H9 (cell line): ENCODE data around the gene PLA2G10. TPM values are rescaled to one million over a fixed set of nuclear protein-coding genes. Genes with fewer than 3 reads are reported as not detected.

Experiments used
- DNase-seq: peaks from one replicate; pipeline ENCODE4 v3.0.0-alpha.2; 2017
- H2AFZ ChIP-seq: one replicate; pipeline ENCODE4 v1.6.1; 2013; ENCODE audit warnings: mild to moderate bottlenecking, low read length, control low read depth, moderate library complexity
- H2AK5ac ChIP-seq: 2 replicates; pipeline ENCODE4 v1.6.1; 2013; ENCODE audit warnings: low read length, control low read depth, mixed read lengths; ENCODE audit not compliant: insufficient read length
- H2BK120ac ChIP-seq: one replicate; pipeline ENCODE4 v1.6.1; 2013; ENCODE audit warnings: low read depth, mild to moderate bottlenecking, low read length, control low read depth, inconsistent platforms; ENCODE audit not compliant: poor library complexity, severe bottlenecking
- H2BK12ac ChIP-seq: 2 replicates; pipeline ENCODE4 v1.6.1; 2013; ENCODE audit warnings: low read length, control low read depth, mixed read lengths, low read depth; ENCODE audit not compliant: insufficient read length
- H2BK15ac ChIP-seq: 2 replicates; pipeline ENCODE4 v1.6.1; 2013; ENCODE audit warnings: low read depth, low read length, control low read depth
- H2BK20ac ChIP-seq: one replicate; pipeline ENCODE4 v1.6.1; 2013; ENCODE audit warnings: low read depth, mild to moderate bottlenecking, low read length, control low read depth, inconsistent platforms; ENCODE audit not compliant: poor library complexity, severe bottlenecking
- H2BK5ac ChIP-seq: 2 replicates; pipeline ENCODE4 v1.6.1; 2013; ENCODE audit warnings: low read length, control low read depth, mixed read lengths; ENCODE audit not compliant: insufficient read length
- H3K14ac ChIP-seq: 2 replicates; pipeline ENCODE4 v1.6.1; 2013; ENCODE audit warnings: low read length, control low read depth; ENCODE audit not compliant: insufficient read depth
- H3K18ac ChIP-seq: 2 replicates; pipeline ENCODE4 v1.6.1; 2013; ENCODE audit warnings: low read depth, mild to moderate bottlenecking, mixed read lengths, low read length, control low read depth; ENCODE audit not compliant: insufficient read length
- H3K23ac ChIP-seq: 2 replicates; pipeline ENCODE4 v1.6.1; 2013; ENCODE audit warnings: low read length, control low read depth, mixed read lengths, low read depth; ENCODE audit not compliant: insufficient read length
- H3K23me2 ChIP-seq: 2 replicates; pipeline ENCODE4 v1.6.1; 2013; ENCODE audit warnings: low read depth, mild to moderate bottlenecking, mixed read lengths, low read length, control low read depth; ENCODE audit not compliant: insufficient read length, poor library complexity, severe bottlenecking
- H3K27ac ChIP-seq: 2 replicates; pipeline ENCODE4 v1.5.1; 2013; ENCODE audit warnings: low read length, control low read depth, mixed read lengths, low read depth; ENCODE audit not compliant: insufficient read length
- H3K27me3 ChIP-seq: 2 replicates; pipeline ENCODE4 v1.6.1; 2013; ENCODE audit warnings: low read length, control low read depth, inconsistent platforms; ENCODE audit not compliant: insufficient read depth
- H3K4ac ChIP-seq: 2 replicates; pipeline ENCODE4 v1.6.1; 2013; ENCODE audit warnings: low read depth, mild to moderate bottlenecking, control low read depth, inconsistent platforms, low read length, moderate library complexity
- H3K4me1 ChIP-seq: 2 replicates; pipeline ENCODE4 v1.6.1; 2013; ENCODE audit warnings: low read length, control low read depth, inconsistent platforms; ENCODE audit not compliant: insufficient read depth
- H3K4me2 ChIP-seq: 2 replicates; pipeline ENCODE4 v1.6.1; 2013; ENCODE audit warnings: low read length, control low read depth, mixed read lengths; ENCODE audit not compliant: insufficient read length, insufficient read depth
- H3K56ac ChIP-seq: 2 replicates; pipeline ENCODE4 v1.6.1; 2013; ENCODE audit warnings: low read depth, mild to moderate bottlenecking, mixed read lengths, low read length, control low read depth; ENCODE audit not compliant: insufficient read length
- H3K79me1 ChIP-seq: 2 replicates; pipeline ENCODE4 v1.6.1; 2013; ENCODE audit warnings: low read depth, mild to moderate bottlenecking, moderate library complexity, low read length, control low read depth, inconsistent platforms; ENCODE audit not compliant: insufficient read depth, poor library complexity, severe bottlenecking
- H3K79me2 ChIP-seq: 2 replicates; pipeline ENCODE4 v1.6.1; 2013; ENCODE audit warnings: low read length, control low read depth, inconsistent platforms; ENCODE audit not compliant: insufficient read depth
- H3K9ac ChIP-seq: 2 replicates; pipeline ENCODE4 v1.6.1; 2013; ENCODE audit warnings: low read length, control low read depth, mixed read lengths; ENCODE audit not compliant: insufficient read length; ENCODE audit errors: extremely low read depth
- H3K9me3 ChIP-seq: one replicate; pipeline ENCODE4 v1.6.1; 2013; ENCODE audit warnings: low read depth, low read length, inconsistent platforms; ENCODE audit not compliant: control insufficient read depth
- H3T11ph ChIP-seq: one replicate; pipeline ENCODE4 v1.6.1; 2013; ENCODE audit warnings: mild to moderate bottlenecking, low read length, control low read depth, inconsistent platforms
- H4K20me1 ChIP-seq: one replicate; pipeline ENCODE4 v1.6.1; 2013; ENCODE audit not compliant: control insufficient read depth, insufficient read length, insufficient read depth
- H4K5ac ChIP-seq: 2 replicates; pipeline ENCODE4 v1.6.1; 2013; ENCODE audit warnings: low read depth, mild to moderate bottlenecking, mixed read lengths, low read length, control low read depth; ENCODE audit not compliant: insufficient read length
- H4K8ac ChIP-seq: replicated peaks from 2 replicates; pipeline ENCODE4 v1.6.1; 2013; ENCODE audit warnings: low read length, control low read depth, mixed read lengths, low read depth; ENCODE audit not compliant: insufficient read length
- H4K91ac ChIP-seq: 2 replicates; pipeline ENCODE4 v1.6.1; 2013; ENCODE audit warnings: low read depth, mild to moderate bottlenecking, moderate library complexity, mixed read lengths, low read length, control low read depth; ENCODE audit not compliant: insufficient read length
- H3K27ac Mint-ChIP-seq, 3 experiments: 2 replicates in 2 of 3; 3 replicates in 1 of 3; pipeline ENCODE4 v1.8.0; 2020 to 2021; ENCODE audit warnings: mixed read lengths in 3 of 3, mild to moderate bottlenecking in 1 of 3, moderate library complexity in 1 of 3
- H3K27me3 Mint-ChIP-seq: 2 replicates; pipeline ENCODE4 v1.8.0; 2021; ENCODE audit warnings: low read depth, mild to moderate bottlenecking, moderate library complexity, mixed read lengths
- H3K36me3 Mint-ChIP-seq, 3 experiments: 2 replicates in 2 of 3; 3 replicates in 1 of 3; pipeline ENCODE4 v1.8.0; 2020 to 2021; ENCODE audit warnings: low read depth in 3 of 3, mixed read lengths in 3 of 3; ENCODE audit not compliant: insufficient read depth in 1 of 3
- H3K4me1 Mint-ChIP-seq, 2 experiments: 2 replicates each; pipeline ENCODE4 v1.8.0; 2020; ENCODE audit warnings: mixed read lengths in 2 of 2
- H3K4me3 Mint-ChIP-seq, 2 experiments: 2 replicates in 1 of 2; 3 replicates in 1 of 2; pipeline ENCODE4 v1.8.0; 2020 to 2021; ENCODE audit warnings: mild to moderate bottlenecking in 2 of 2, mixed read lengths in 2 of 2, moderate library complexity in 1 of 2
- H3K9me3 Mint-ChIP-seq, 2 experiments: 2 replicates in 1 of 2; 3 replicates in 1 of 2; pipeline ENCODE4 v1.8.0; 2020; ENCODE audit warnings: mild to moderate bottlenecking in 2 of 2, mixed read lengths in 2 of 2, moderate library complexity in 1 of 2
- WGBS: extraction: QIAGEN DNeasy Blood & Tissue Kit; methylation state at CpG from one replicate; pipeline ENCODE4 v1.1.7; 2013; ENCODE audit warnings: missing lambda C conversion rate, low lambda C conversion rate, mixed read lengths; ENCODE audit not compliant: insufficient read length; ENCODE audit errors: extremely low coverage; 5-methylcytosine and 5-hydroxymethylcytosine counted together
- total RNA-seq: library from RNA; stranded (reverse); gene quantifications from 2 replicates; pipeline ENCODE4 v1.2.1, GENCODE V29; 2021
- TF ChIP-seq, protein P1 (sequence below): fragments of 200-600 bp; sonication (generic); conservative IDR thresholded peaks from 3 replicates; pipeline ENCODE4 v1.8.0; 2021; ENCODE audit warnings: antibody characterized with exemption, mild to moderate bottlenecking

The PLA2G10 gene
- total RNA-seq, 1 experiment from 2014 or later, result 2.2 TPM

DNA sequence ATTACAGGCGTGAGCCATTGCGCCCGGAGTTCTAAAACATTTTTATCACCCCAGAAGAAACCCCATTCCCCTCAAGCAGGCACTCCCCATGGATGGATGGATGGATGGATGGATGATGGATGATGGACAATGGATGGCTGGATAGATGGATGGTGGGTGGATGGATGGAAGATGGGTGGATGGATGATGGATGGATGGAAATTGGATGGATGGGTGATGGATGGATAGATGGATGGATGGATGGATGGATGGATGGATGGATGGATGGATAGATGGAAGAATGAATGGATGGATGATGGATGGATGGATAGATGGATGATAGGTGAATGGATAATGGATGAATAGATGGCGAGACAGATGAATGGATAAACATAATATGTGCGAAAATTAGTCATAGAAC is 16.5 kb downstream of the PLA2G10 start:
- no peak overlapping the region for H4K91ac ChIP-seq
- H3K27me3 ChIP-seq, result no peaks in the 10 kb centered on the region
- H2BK12ac ChIP-seq, result no peak overlapping the region
- H2AFZ ChIP-seq, result no peak overlapping the region
- no peak overlapping the region for H3K18ac ChIP-seq
- no peaks in the 10 kb centered on the region for H3K9me3 Mint-ChIP-seq
- no peak overlapping the region for H4K5ac ChIP-seq
- H3K4me1 ChIP-seq, result no peaks in the 10 kb centered on the region
- no peaks in the 10 kb centered on the region for H3K23me2 ChIP-seq
- no peak overlapping the region for H3K4me3 Mint-ChIP-seq
- H2BK120ac ChIP-seq, result no peak overlapping the region
- no peaks in the 10 kb centered on the region for H3K36me3 Mint-ChIP-seq
- no peak overlapping the region for H4K8ac ChIP-seq
- H3K27ac Mint-ChIP-seq, result no peak overlapping the region
- no peak overlapping the region for H2BK15ac ChIP-seq
- H3K14ac ChIP-seq, result no peak overlapping the region
- no peaks in the 10 kb centered on the region; the same call in 1 of the 2 replicates for H3K27me3 Mint-ChIP-seq
- WGBS, result no CpG with 5 or more reads among the region's 5 CpGs
- no peaks in the 10 kb centered on the region for H3K4me1 Mint-ChIP-seq
- no peaks in the 10 kb centered on the region for H3K9me3 ChIP-seq
- no peak overlapping the region for H3K56ac ChIP-seq
- H4K20me1 ChIP-seq, result no peaks in the 10 kb centered on the region
- H3K9ac ChIP-seq, result no peak overlapping the region
- H2AK5ac ChIP-seq, result no peak overlapping the region
- H3K4ac ChIP-seq, result no peak overlapping the region
- no peak overlapping the region for H3K23ac ChIP-seq
- H3K4me2 ChIP-seq, result no peak overlapping the region
- H3K79me1 ChIP-seq, result no peaks in the 10 kb centered on the region
- DNase-seq, result no peak
- H3K27ac ChIP-seq, result no peak overlapping the region
- H2BK20ac ChIP-seq, result no peak overlapping the region
- no peak overlapping the region for H3T11ph ChIP-seq
- TF ChIP-seq, protein P1, sequence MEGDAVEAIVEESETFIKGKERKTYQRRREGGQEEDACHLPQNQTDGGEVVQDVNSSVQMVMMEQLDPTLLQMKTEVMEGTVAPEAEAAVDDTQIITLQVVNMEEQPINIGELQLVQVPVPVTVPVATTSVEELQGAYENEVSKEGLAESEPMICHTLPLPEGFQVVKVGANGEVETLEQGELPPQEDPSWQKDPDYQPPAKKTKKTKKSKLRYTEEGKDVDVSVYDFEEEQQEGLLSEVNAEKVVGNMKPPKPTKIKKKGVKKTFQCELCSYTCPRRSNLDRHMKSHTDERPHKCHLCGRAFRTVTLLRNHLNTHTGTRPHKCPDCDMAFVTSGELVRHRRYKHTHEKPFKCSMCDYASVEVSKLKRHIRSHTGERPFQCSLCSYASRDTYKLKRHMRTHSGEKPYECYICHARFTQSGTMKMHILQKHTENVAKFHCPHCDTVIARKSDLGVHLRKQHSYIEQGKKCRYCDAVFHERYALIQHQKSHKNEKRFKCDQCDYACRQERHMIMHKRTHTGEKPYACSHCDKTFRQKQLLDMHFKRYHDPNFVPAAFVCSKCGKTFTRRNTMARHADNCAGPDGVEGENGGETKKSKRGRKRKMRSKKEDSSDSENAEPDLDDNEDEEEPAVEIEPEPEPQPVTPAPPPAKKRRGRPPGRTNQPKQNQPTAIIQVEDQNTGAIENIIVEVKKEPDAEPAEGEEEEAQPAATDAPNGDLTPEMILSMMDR, result no peak
- H3K79me2 ChIP-seq, result no peaks in the 10 kb centered on the region
- no peak overlapping the region for H2BK5ac ChIP-seq
